ENCODE results near the gene ZNF318.

DNA sequence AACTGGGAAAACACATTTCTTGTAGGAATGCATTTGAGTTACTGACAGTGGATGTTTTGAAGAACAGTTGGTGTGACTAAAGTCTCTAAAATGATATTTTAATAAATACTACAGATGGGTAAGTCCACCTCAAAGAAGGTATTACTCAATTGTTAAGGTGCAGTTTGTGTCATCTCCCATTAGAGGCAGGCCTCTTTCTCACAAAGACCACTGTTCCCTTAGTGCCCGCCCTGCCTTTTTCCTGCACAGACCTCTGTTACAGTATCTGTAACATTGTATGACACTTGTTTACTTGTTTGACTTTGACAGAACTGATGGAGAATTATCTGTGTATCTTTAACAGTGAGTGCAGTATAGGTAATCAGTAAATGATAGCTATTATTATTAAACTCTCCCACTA, 55.6 kb downstream of the ZNF318 start:
- TF ChIP-seq POLR2A (IDR thresholded peaks at IDR 0.05; ENCODE audit: low read depth, low read length) (no peak), TAF1 (IDR thresholded peaks at IDR 0.05; ENCODE audit: borderline replicate concordance, low read depth, low read length) (no peak)

Data from GM12892 (cell line).